ENCODE measurements around the gene ECE1. TPM values are rescaled to one million over a fixed set of nuclear protein-coding genes. Genes with fewer than 3 reads are reported as not detected.

The ECE1 gene
- total and polyA plus RNA-seq, 10 of the 15 experiments (the other 5 are each of a cell fraction or from before 2014, with no cell fraction given), result 0.97 to 81.0 (median 37.0) TPM

- RAD21 ChIA-PET (ENCODE audit: unreplicated experiment), result interaction anchor here (1.3 kb wide), 1 partner anchor 107 kb away, joined by 6 read pairs; no protein-coding TSS in a partner anchor
- 59% methylated on average over 20 of the region's 20 CpGs for WGBS (ENCODE audit: insufficient coverage, insufficient replicate concordance, low lambda C conversion rate, missing lambda C conversion rate)
- no peak overlapping the region for H2AFZ ChIP-seq (ENCODE audit: control insufficient read depth, low read depth, low read length)
- H3K4me2 ChIP-seq (ENCODE audit: control insufficient read depth, insufficient read depth), result no peak overlapping the region
- H3K27ac ChIP-seq (ENCODE audit: control insufficient read depth, insufficient read depth), result no peak overlapping the region
- H3K9me3 ChIP-seq (replicated peaks; ENCODE audit: control insufficient read depth, insufficient read depth, low read length), result no peaks in the 10 kb centered on the region
- POLR2A ChIA-PET, result no interaction called here
- peaks cover 3 to 28% of the 10 kb centered on the region in 2 experiments; a peak in 2 of 4 replicates for H3K36me3 ChIP-seq (ENCODE audit: control insufficient read depth in 2 of 2, insufficient read depth in 2 of 2, low read length in 1 of 2)
- in situ Hi-C loops (cut with MboI) (no loop called here), intact Hi-C loops (cut with micrococcal nuclease; ENCODE audit: unreplicated experiment) (no loop called here)
- FAIRE-seq, result no peak
- H3K27me3 ChIP-seq (replicated peaks in 1 of 2; ENCODE audit: control insufficient read depth in 2 of 2, insufficient read depth in 2 of 2, low read length in 1 of 2), result no peaks in the 10 kb centered on the region
- no peak overlapping the region for H3K4me3 ChIP-seq
- BruUV-seq (replicated peaks), result no TSS peak
- H3K9ac ChIP-seq (ENCODE audit: control insufficient read depth, insufficient read depth, low read length), result no peak overlapping the region
- CTCF ChIA-PET, result interaction anchor here (0.7 to 1.8 kb wide), 2 partner anchors 9 to 34 kb away, joined by 3 to 13 read pairs; no protein-coding TSS in a partner anchor
- no peak for TF ChIP-seq ATF7 (IDR thresholded peaks at IDR 0.05; ENCODE audit: low read depth)
- no peak for TF ChIP-seq EED (IDR thresholded peaks at IDR 0.05; ENCODE audit: low read depth)
- TF ChIP-seq SIX5 (IDR thresholded peaks at IDR 0.05; ENCODE audit: low read depth, low read length, severe bottlenecking), result no peak
- TF ChIP-seq CHD1 (IDR thresholded peaks at IDR 0.05; ENCODE audit: low read depth, low read length), result no peak
- TF ChIP-seq RELA (IDR thresholded peaks at IDR 0.05; ENCODE audit: borderline replicate concordance, partially characterized antibody), result no peak
- no peak for TF ChIP-seq SMC3 (IDR thresholded peaks at IDR 0.05; ENCODE audit: borderline replicate concordance, low read length)
- TF ChIP-seq, protein P1, sequence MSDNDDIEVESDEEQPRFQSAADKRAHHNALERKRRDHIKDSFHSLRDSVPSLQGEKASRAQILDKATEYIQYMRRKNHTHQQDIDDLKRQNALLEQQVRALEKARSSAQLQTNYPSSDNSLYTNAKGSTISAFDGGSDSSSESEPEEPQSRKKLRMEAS (IDR thresholded peaks at IDR 0.05; ENCODE audit: low read depth, low read length), result no peak
- SMC1A ChIA-PET (ENCODE audit: uncharacterized antibody, unreplicated experiment), result no interaction called here
- H4K20me1 ChIP-seq (ENCODE audit: control insufficient read depth, insufficient read depth), result no peaks in the 10 kb centered on the region
- ATAC-seq, result no peak
- no peak for DNase-seq (ENCODE audit: low read depth, low spot score)
- no peaks in the 10 kb centered on the region for H3K4me1 ChIP-seq (ENCODE audit: control insufficient read depth, insufficient read depth, low read length)
- H3K79me2 ChIP-seq (ENCODE audit: control insufficient read depth, insufficient read depth, low read length), result no peaks in the 10 kb centered on the region
Observed at GRCh38 chr1:21261551-21262292, 28.5 kb downstream of the ECE1 start.

Data from GM12878 (cell line).